Ramos (cell line): ENCODE measurements around the gene BABAM1.

Experiments used
- in situ Hi-C: fragments of 300-500 bp; cut with MboI; formaldehyde crosslinking; loops from one replicate; pipeline ENCODE4 v1.14.3; 2022; ENCODE audit warnings: low sequenced_read_pairs; ENCODE audit not compliant: unreplicated experiment

The BABAM1 gene

GRCh38 chr19:17300992-17301619 lies 33.9 kb downstream of the BABAM1 start:
- in situ Hi-C loops, result no loop called here

GRCh38 chr19:17302391-17303166 lies 35.3 kb downstream of the BABAM1 start:
- in situ Hi-C loops, result no loop called here

DNA sequence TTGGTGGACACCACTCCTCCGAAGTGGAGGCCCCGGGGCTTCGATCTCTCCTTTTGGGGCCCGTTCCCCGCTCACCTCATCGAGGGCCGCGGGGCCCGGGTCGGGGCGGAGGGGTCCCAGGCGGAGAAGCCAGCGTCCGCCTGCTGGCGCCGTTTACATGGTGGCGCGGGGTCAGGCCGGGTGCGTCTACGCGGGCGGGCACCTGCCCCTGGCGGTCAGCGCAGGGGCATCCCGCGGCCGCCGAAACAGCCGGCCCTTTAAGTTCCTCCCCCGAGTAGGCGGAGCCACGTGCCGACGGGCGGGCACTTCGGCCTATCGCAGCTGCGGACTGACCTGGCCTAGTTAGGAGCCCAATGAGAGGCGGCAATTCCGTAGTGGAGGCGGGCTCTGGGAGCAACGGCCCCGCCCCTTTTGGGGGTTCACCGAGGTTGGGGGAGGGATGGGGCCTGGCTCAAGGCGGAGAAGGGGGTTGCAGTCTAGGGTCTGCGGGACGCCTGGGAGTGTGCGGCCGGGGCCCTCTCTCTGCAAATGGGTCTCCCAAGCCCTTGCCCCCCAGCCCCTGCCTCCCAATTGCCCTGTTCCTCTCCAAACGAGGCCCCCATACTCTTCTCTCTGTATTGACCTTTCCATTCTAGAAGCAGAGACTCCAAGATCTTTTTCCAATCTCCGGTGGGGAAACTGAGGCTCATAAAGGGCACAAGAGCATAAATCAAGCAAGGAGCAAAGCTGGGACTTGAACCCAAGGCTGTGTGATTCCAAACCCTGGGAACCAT lies 36.1 kb downstream of the BABAM1 start, which contains the start of gene ABHD8:
ABHD8 (minus strand) TSS at position 259 of the 773 bp plus-strand sequence. CDS start 1,809 bp downstream, outside the sequence.
- in situ Hi-C loops, result no loop called here

DNA sequence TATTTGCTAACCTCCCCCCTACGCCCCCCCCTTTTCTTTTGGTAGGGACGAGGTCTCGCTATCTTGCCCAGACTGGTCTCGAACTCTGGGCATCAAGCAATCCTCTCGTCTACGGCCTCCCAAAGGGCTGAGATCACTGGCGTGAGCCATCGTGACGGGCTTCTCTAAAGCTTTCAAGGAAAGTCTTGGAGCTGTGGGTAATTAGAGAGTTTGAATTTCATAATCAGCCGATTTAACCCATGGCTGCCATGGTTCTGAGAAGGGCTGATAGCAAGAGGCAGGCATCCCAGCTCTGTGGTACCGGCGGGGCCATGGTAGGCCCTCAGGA lies 36.7 kb downstream of the BABAM1 start:
- in situ Hi-C loops, result no loop called here

GRCh38 chr19:17304386-17305215 lies 37.4 kb downstream of the BABAM1 start:
- in situ Hi-C loops, result no loop called here

- in situ Hi-C loops, result no loop called here
Measured at GRCh38 chr19:17305216-17305516, 37.9 kb downstream of the BABAM1 start.

DNA sequence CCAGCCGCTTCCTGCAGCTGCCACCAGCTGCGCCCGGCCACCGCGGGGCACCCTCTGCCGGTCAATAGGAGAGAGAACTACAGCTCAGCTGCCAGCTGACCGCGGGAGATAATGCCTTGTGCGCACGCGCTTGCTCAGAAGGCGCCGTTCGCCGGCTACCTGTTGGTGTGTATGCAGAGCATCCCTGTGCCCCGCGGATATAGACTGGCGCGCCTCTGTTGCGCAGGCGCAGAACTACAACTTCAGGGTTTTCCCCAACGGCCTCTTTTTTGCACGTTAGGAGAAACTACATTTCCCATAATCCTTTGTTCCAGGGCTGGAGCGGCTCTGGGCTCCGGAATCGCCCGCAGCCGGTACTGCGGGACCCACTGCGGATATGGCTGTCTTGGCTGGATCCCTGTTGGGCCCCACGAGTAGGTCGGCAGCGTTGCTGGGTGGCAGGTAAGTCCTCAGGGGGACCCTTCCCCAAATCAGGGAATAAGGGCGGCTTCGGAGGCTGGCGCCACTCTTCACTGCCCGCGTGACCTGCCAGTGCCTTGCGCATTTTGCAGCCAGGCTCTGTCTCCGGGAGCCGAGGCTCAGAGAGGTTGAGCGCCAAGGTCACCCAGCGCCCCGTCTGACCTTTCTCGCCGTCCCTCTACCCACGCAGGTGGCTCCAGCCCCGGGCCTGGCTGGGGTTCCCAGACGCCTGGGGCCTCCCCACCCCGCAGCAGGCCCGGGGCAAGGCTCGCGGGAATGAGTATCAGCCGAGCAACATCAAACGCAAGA lies 38.5 kb downstream of the BABAM1 start, which contains the start of gene MRPL34:
MRPL34 (plus strand) TSS at position 356 of the 768 bp plus-strand sequence; CDS start at position 377, 21 bp downstream.
- in situ Hi-C loops, result no loop called here

GRCh38 chr19:17306285-17306714 lies 39.1 kb downstream of the BABAM1 start:
- in situ Hi-C loops, result no loop called here

DNA sequence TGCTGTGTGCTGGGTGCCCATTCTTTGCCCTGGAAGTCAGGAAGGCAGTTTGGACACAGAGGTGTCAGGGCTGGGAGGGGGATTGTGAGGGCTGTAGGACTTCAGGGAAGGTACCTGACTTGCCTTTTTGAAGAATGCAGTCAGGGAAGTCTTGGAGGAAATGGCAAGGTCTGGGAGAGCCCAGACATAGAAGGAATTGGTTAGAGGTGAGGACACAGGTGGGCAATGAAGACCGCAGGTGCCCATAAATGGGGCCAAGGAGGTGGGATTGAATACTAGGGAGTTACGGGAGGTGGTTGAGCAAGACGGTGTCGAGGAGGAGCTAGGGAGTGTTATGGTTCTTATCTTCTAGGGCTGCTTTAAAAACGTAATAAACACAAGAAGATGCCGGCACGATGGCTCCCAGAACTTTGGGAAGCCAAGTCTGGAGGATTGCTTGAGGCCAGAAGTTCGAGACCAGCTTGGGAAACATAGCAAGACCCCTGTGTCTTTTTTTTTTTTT lies 40.7 kb downstream of the BABAM1 start:
- in situ Hi-C loops, result no loop called here

DNA sequence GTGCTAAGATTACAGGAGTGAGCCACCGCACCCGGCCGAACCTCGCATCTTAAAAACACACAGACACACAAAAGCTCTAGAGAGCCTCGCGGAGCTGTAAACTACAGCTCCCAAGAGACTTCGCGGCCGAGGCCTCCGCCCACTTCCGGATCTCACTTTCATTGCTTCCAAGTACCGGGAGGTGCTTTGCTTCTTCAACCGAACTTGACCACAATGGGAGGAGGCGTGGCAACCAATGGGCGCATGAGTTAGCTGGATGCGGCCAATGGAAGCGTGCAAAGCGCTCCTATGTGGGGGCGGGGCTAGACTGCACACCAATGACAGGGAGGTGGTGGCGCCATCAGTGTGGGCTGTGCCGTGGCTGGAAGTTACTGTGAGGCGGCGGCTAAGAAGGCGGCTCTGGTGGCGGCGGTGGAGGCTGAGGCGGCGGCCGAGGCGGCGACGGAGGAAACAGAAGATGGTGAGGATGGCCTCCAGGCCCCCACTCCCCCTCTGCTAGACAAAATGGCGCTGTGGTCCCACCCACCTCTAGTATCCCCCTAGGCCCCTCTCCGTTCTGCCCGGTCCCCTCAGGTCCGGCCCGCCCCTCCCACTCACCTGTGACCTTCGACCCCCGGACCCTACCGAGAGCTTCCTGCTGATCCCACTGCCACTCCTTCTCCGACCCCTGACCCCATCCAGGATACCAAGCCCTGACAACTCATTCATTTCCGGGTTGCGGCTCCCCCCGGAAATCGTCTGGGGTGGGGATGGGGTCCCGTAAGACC lies 42.1 kb downstream of the BABAM1 start, which contains the start of gene DDA1:
DDA1 (plus strand) TSS at position 366 of the 767 bp plus-strand sequence; CDS start at position 458, 92 bp downstream.
- in situ Hi-C loops, result no loop called here

- in situ Hi-C loops, result no loop called here
Measured at GRCh38 chr19:17309965-17310461, 42.8 kb downstream of the BABAM1 start.

GRCh38 chr19:17311455-17312188 lies 44.4 kb downstream of the BABAM1 start:
- in situ Hi-C loops, result no loop called here

GRCh38 chr19:17312189-17313113 lies 45.2 kb downstream of the BABAM1 start:
- in situ Hi-C loops, result no loop called here

- in situ Hi-C loops, result no loop called here
Measured at GRCh38 chr19:17314007-17314593, 46.9 kb downstream of the BABAM1 start.

- in situ Hi-C loops, result no loop called here
Measured at GRCh38 chr19:17318966-17319365, 51.7 kb downstream of the BABAM1 start.
